IMR-90 (cell line): ENCODE results near the gene FOSL1. TPM values are rescaled to one million over a fixed set of nuclear protein-coding genes. Genes with fewer than 3 reads are reported as not detected.

Source experiments
- ATAC-seq: fragments of 200-7000 bp; cut with Tn5 transposase; 2 replicates; pipeline ENCODE4 v1.9.1; 2020; ENCODE audit warnings: low read depth, mild to moderate bottlenecking, moderate library complexity
- BruUV-seq: library from RNA; stranded (reverse); fragments of 400-500 nt; replicated peaks from 2 replicates; lab custom pipeline; 2021; lab: Mats Ljungman, UMichigan
- CTCF ChIA-PET: fragments of 300-600 bp; formaldehyde crosslinking; extraction: SDS; loops from one replicate; lab custom pipeline; 2021; ENCODE audit warnings: antibody characterized with exemption; lab: Yijun Ruan, JAX
- POLR2A ChIA-PET: fragments of 300-600 bp; sonication (Branson Sonifier 250); formaldehyde crosslinking; loops from one replicate; lab custom pipeline; 2022; ENCODE audit warnings: antibody characterized with exemption; ENCODE audit not compliant: unreplicated experiment; lab: Charles Lee
- DNase-seq: peaks from one replicate; pipeline ENCODE4 v3.0.0; 2013
- H2AFZ ChIP-seq: replicated peaks from 2 replicates; pipeline ENCODE3; 2013; ENCODE audit warnings: low read length, mild to moderate bottlenecking; ENCODE audit not compliant: poor library complexity
- H2AK5ac ChIP-seq: 2 replicates; pipeline ENCODE4 v1.6.1; 2013; ENCODE audit warnings: low read depth, low read length, inconsistent platforms
- H2AK9ac ChIP-seq: replicated peaks from 2 replicates; pipeline ENCODE3; 2013; ENCODE audit warnings: mild to moderate bottlenecking, low read depth, low read length, moderate library complexity; ENCODE audit not compliant: poor library complexity
- H2BK120ac ChIP-seq: 2 replicates; pipeline ENCODE4 v1.6.1; 2013; ENCODE audit warnings: low read depth, low read length, inconsistent platforms
- H2BK15ac ChIP-seq: 3 replicates; pipeline ENCODE4 v1.6.1; 2013; ENCODE audit warnings: low read depth, low read length, inconsistent platforms
- H2BK20ac ChIP-seq: 2 replicates; pipeline ENCODE4 v1.6.1; 2013; ENCODE audit warnings: low read depth, mild to moderate bottlenecking, inconsistent platforms, low read length, moderate library complexity
- H2BK5ac ChIP-seq: 2 replicates; pipeline ENCODE4 v1.6.1; 2013; ENCODE audit warnings: mild to moderate bottlenecking, low read depth, low read length, inconsistent platforms; ENCODE audit not compliant: poor library complexity, severe bottlenecking
- H3K14ac ChIP-seq: replicated peaks from 2 replicates; pipeline ENCODE4 v1.6.1; 2013; ENCODE audit warnings: low read depth, low read length, inconsistent platforms
- H3K18ac ChIP-seq: 2 replicates; pipeline ENCODE4 v1.6.1; 2013; ENCODE audit warnings: low read depth, low read length, control low read depth
- H3K23ac ChIP-seq: 2 replicates; pipeline ENCODE4 v1.6.1; 2013; ENCODE audit warnings: low read depth, low read length, inconsistent platforms
- H3K27ac ChIP-seq: 2 replicates; pipeline ENCODE4 v1.5.1; 2013; ENCODE audit warnings: mild to moderate bottlenecking, control low read depth, low read length; ENCODE audit not compliant: insufficient read depth
- H3K27me3 ChIP-seq: 2 replicates; pipeline ENCODE4 v1.6.1; 2013; ENCODE audit warnings: low read length; ENCODE audit not compliant: control insufficient read depth, insufficient read depth
- H3K36me3 ChIP-seq: 2 replicates; pipeline ENCODE4 v1.6.1; 2013; ENCODE audit warnings: low read length, mixed read lengths; ENCODE audit not compliant: control insufficient read depth, insufficient read depth
- H3K4ac ChIP-seq: 2 replicates; pipeline ENCODE4 v1.6.1; 2013; ENCODE audit warnings: low read depth, low read length, inconsistent platforms
- H3K4me1 ChIP-seq: 2 replicates; pipeline ENCODE4 v1.6.1; 2013; ENCODE audit warnings: low read length, mixed read lengths; ENCODE audit not compliant: control insufficient read depth, insufficient read depth
- H3K4me2 ChIP-seq: 2 replicates; pipeline ENCODE4 v1.6.1; 2013; ENCODE audit warnings: low read depth, mild to moderate bottlenecking, control low read depth, low read length, moderate library complexity
- H3K4me3 ChIP-seq: 2 replicates; pipeline ENCODE4 v1.5.1; 2013; ENCODE audit warnings: low read depth, mild to moderate bottlenecking, control low read depth, low read length, moderate library complexity; ENCODE audit not compliant: insufficient read depth
- H3K56ac ChIP-seq: 2 replicates; pipeline ENCODE4 v1.6.1; 2013; ENCODE audit warnings: low read length, inconsistent platforms; ENCODE audit not compliant: insufficient read depth; ENCODE audit errors: extremely low read depth
- H3K79me1 ChIP-seq, 2 experiments: 2 replicates each; pipeline ENCODE4 v1.6.1; 2013; ENCODE audit warnings: low read length in 2 of 2, inconsistent platforms in 1 of 2, low read depth in 1 of 2
- H3K9ac ChIP-seq: 2 replicates; pipeline ENCODE4 v1.6.1; 2013; ENCODE audit warnings: low read depth, low read length, control low read depth
- H3K9me1 ChIP-seq: 2 replicates; pipeline ENCODE4 v1.6.1; 2013; ENCODE audit warnings: low read length, inconsistent platforms; ENCODE audit not compliant: insufficient read depth
- H3K9me3 ChIP-seq: 2 replicates; pipeline ENCODE4 v1.6.1; 2013; ENCODE audit warnings: low read length; ENCODE audit not compliant: control insufficient read depth, insufficient read depth
- H4K20me1 ChIP-seq: 2 replicates; pipeline ENCODE4 v1.6.1; 2013; ENCODE audit warnings: low read length, inconsistent platforms; ENCODE audit not compliant: insufficient read depth
- H4K5ac ChIP-seq: 2 replicates; pipeline ENCODE4 v1.6.1; 2013; ENCODE audit warnings: mild to moderate bottlenecking, low read depth, low read length, control low read depth
- H4K8ac ChIP-seq, 2 experiments: 2 replicates each; pipeline ENCODE4 v1.6.1; 2013; ENCODE audit warnings: low read depth in 2 of 2, low read length in 2 of 2, control low read depth in 1 of 2, inconsistent platforms in 1 of 2
- H4K91ac ChIP-seq: 2 replicates; pipeline ENCODE4 v1.6.1; 2013; ENCODE audit warnings: low read depth, low read length, inconsistent platforms; ENCODE audit not compliant: insufficient read depth
- MXI1 ChIP-seq: IDR thresholded peaks from 2 replicates; pipeline ENCODE4 v1.6.1; 2012; ENCODE audit warnings: low read depth, mild to moderate bottlenecking, low read length, moderate library complexity, borderline replicate concordance
- RAD21 ChIP-seq: IDR thresholded peaks from 2 replicates; pipeline ENCODE4 v1.6.1; 2012; ENCODE audit warnings: low read length, improper control_type of control experiment
- RFX5 ChIP-seq: IDR thresholded peaks from 2 replicates; pipeline ENCODE4 v1.8.0; 2012; ENCODE audit warnings: low read depth, mild to moderate bottlenecking, low read length, moderate library complexity
- WGBS, 2 experiments: methylation state at CpG; one replicate each; pipeline versions ENCODE4 v1.1.5 to v1.1.7; 2013; ENCODE audit warnings: missing lambda C conversion rate in 2 of 2; ENCODE audit not compliant: insufficient read length in 1 of 2; ENCODE audit errors: extremely low coverage in 2 of 2; 5-methylcytosine and 5-hydroxymethylcytosine counted together
- dilution Hi-C: fragments of 300-500 bp; cut with HindIII; formaldehyde crosslinking; loops from one replicate; pipeline ENCODE4 v1.14.3; 2018; ENCODE audit warnings: low sequenced_read_pairs; ENCODE audit not compliant: unreplicated experiment
- in situ Hi-C: fragments of 300-500 bp; cut with MboI; formaldehyde crosslinking; loops from 3 replicates; pipeline ENCODE4 v1.14.3; 2019; ENCODE audit warnings: low sequenced_read_pairs, inconsistent platforms, mixed read lengths
- intact Hi-C: fragments of 100-400 bp; cut with micrococcal nuclease; formaldehyde crosslinking; loops from 2 replicates; pipeline ENCODE4 v1.10.0; 2022
- polyA plus RNA-seq, 3 experiments: library from polyadenylated mRNA; depleted of rRNA; stranded (reverse); fragments of >200 nt; gene quantifications; 2 replicates each; pipeline ENCODE4 v1.2.3, GENCODE V29; 2012; ENCODE audit warnings: low replicate concordance in 1 of 3
- total RNA-seq: library from RNA; depleted of rRNA; stranded (reverse); fragments of >200 nt; gene quantifications from 2 replicates; pipeline ENCODE4 v1.2.3, GENCODE V29; 2012
- TF ChIP-seq, protein P1 (sequence below): conservative IDR thresholded peaks from 2 replicates; pipeline ENCODE4 v1.5.1; 2012; ENCODE audit warnings: mild to moderate bottlenecking, low read depth, low read length, improper control_type of control experiment

The FOSL1 gene
- total and polyA plus RNA-seq, 2 of the 4 experiments (the other 2 are of a cell fraction), result 17.2 to 107 TPM

GRCh38 chr11:65870307-65870658, 29.9 kb downstream of the FOSL1 start:
- H3K79me1 ChIP-seq, result peaks cover 18 to 64% of the 10 kb centered on the region in 2 experiments
- no peak overlapping the region for H3K18ac ChIP-seq
- CTCF ChIA-PET, result no interaction called here
- peak overlapping the region; percentile 10; the same call in 1 of the 2 replicates for H3K27ac ChIP-seq
- H3K56ac ChIP-seq, result no peak overlapping the region
- TF ChIP-seq RFX5, result no peak
- TF ChIP-seq MXI1, result no peak
- TF ChIP-seq RAD21, result no peak
- TF ChIP-seq, protein P1, sequence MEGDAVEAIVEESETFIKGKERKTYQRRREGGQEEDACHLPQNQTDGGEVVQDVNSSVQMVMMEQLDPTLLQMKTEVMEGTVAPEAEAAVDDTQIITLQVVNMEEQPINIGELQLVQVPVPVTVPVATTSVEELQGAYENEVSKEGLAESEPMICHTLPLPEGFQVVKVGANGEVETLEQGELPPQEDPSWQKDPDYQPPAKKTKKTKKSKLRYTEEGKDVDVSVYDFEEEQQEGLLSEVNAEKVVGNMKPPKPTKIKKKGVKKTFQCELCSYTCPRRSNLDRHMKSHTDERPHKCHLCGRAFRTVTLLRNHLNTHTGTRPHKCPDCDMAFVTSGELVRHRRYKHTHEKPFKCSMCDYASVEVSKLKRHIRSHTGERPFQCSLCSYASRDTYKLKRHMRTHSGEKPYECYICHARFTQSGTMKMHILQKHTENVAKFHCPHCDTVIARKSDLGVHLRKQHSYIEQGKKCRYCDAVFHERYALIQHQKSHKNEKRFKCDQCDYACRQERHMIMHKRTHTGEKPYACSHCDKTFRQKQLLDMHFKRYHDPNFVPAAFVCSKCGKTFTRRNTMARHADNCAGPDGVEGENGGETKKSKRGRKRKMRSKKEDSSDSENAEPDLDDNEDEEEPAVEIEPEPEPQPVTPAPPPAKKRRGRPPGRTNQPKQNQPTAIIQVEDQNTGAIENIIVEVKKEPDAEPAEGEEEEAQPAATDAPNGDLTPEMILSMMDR, result no peak
- no peak overlapping the region for H3K4me3 ChIP-seq
- WGBS, 2 experiments, result 85% methylated on average over 5 of the region's 11 CpGs; no CpG with 5 or more reads in 1 of the 2 experiments
- in situ Hi-C loops, result no loop called here
- H3K4me1 ChIP-seq, result peaks cover 14% of the 10 kb centered on the region
- dilution Hi-C loops, result no loop called here
- no peak overlapping the region for H4K91ac ChIP-seq
- H4K8ac ChIP-seq, result peak overlapping the region in 1 of 2 experiments; percentile 26; a peak in 1 of 4 replicates
- no peak overlapping the region for H3K4me2 ChIP-seq
- H2BK5ac ChIP-seq, result no peak overlapping the region
- no peaks in the 10 kb centered on the region for H3K9me3 ChIP-seq
- no TSS peak for BruUV-seq
- no peak overlapping the region for H2BK20ac ChIP-seq
- no peak overlapping the region for H3K14ac ChIP-seq
- no peak overlapping the region for H2BK120ac ChIP-seq
- peaks cover 42% of the 10 kb centered on the region for H4K20me1 ChIP-seq
- DNase-seq (no peak), ATAC-seq (no peak)
- H3K36me3 ChIP-seq, result peaks cover 56% of the 10 kb centered on the region
- no peak overlapping the region; the same call in 1 of the 2 replicates for H3K4ac ChIP-seq
- no peak overlapping the region for H2AK5ac ChIP-seq
- no peaks in the 10 kb centered on the region for H3K27me3 ChIP-seq
- H3K23ac ChIP-seq, result peak overlapping the region; percentile 93; the same call in 1 of the 2 replicates
- intact Hi-C loops, result no loop called here
- no peak overlapping the region for H4K5ac ChIP-seq
- POLR2A ChIA-PET, result interaction anchor here (0.5 to 1.4 kb wide), 2 partner anchors 10 to 20 kb away, joined by 3 to 5 read pairs; partner anchors contain the start of gene CCDC85B
- H3K9ac ChIP-seq, result no peak overlapping the region; the same call in 1 of the 2 replicates
- peak overlapping the region; percentile 22 for H2AK9ac ChIP-seq
- no peak overlapping the region for H2AFZ ChIP-seq
- H3K9me1 ChIP-seq, result 0 out of 2 replicates have a peak, but pooled peaks cover 5% of the 10 kb centered on the region
- H2BK15ac ChIP-seq, result no peak overlapping the region
